GM18909 (cell line): ENCODE data around the gene KLB.

Experiments used
- ATAC-seq: cut with Tn5 transposase; IDR thresholded peaks from one replicate; pipeline ENCODE4 v1.9.1; 2021; ENCODE audit warnings: mild to moderate bottlenecking; ENCODE audit not compliant: unreplicated experiment, poor library complexity

KLB gene

DNA sequence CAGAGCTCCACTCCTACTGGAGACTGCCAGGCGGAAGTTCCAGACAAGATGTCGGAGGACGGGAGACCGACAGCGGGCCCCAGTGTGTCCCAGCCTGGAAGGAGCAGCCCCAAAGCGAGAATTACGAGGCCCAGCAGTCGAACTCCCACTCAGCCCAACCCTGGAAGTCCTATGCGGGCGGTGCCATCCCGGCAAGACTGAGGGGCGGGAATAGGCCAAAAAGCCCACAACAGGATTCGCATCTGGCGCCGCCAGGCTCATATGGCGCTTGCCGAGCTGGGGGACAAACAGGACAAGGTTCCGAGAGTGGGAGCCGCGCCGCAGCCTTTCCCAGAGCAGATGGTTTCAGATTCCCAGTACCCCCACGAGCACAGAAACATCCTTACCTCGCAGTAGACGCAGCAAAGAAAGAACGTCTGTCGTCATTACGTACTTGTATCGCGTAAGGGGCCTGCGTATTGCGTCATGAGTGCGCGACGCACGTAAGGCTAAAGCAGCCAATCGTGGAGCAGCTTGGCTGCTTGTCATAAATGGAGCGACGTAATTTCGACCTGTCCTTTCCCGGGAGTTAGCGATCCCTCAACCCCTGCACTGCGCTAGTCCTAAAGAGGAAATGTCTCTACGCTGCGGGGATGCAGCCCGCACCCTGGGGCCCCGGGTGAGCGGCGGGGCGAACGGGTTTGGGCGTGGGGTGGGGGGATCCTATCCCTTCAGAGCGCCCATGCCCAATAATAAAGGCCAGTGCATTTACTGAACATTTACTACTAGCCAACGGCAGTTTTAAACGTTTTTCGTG is 52.0 kb downstream of the KLB start, which contains the start of the genes LIAS and RPL9:
TSS of gene LIAS (plus strand) at position 552 of the 796 bp plus-strand sequence. CDS start at position 614, 62 bp downstream.
TSS of gene RPL9 (minus strand) at position 418 of the 796 bp plus-strand sequence. CDS start 483 bp downstream, outside the sequence.
- ATAC-seq = peak; percentile 89

DNA sequence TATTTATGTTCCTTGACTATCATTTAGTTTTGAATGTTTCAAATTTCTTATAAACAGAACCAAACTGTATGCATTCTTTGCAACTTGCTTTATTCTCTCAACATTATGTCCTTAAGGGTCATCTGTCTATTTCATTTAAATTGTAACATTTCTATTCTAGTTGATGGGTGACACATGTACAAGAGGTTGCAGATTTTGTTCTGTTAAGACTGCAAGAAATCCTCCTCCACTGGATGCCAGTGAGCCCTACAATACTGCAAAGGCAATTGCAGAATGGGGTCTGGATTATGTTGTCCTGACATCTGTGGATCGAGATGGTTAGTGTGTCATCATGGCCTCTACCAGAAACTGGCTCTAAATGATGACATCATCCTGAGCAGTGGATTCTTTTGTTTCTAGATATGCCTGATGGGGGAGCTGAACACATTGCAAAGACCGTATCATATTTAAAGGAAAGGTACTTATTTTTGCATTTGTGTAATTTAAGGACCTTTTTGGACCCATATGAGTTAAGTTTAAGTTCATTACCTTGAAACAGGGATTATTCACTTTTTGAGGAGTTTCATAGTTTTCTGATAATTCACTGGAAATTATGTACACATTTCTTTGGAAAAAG is 58.3 kb downstream of the KLB start:
- no peak for ATAC-seq

DNA sequence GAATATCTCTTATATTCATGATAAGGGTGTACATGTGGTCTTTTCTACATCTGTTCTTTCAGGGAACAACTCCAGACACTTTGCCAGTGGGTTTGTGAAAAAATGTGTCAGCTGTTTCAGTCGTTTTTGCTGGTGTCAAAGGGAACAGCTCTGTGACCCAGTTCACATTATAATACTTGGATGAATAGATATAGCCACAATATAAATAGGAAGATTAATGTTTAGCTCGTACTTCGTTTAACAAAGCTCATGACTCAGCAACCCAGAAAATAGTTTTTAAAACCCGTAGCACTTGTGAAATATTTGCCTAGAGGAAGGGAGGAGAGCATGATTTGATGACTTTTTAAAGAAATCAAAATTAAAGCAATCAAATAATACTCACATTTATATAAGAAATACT is 60.0 kb downstream of the KLB start:
- ATAC-seq = no peak

DNA sequence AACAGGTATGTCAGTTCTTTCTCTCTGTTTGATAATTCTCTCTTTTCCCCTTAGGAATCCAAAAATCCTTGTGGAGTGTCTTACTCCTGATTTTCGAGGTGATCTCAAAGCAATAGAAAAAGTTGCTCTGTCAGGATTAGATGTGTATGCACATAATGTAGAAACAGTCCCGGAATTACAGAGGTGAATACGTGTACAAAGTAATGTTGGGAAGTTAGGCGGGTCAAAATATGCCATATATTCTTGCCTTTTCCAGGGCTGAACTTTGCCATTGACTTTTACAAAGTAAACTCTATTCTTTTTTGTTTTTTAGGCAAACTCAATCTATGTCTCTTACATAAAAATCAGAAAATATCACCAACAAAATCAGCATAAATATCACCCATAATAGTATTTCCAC is 60.7 kb downstream of the KLB start:
- no peak for ATAC-seq

DNA sequence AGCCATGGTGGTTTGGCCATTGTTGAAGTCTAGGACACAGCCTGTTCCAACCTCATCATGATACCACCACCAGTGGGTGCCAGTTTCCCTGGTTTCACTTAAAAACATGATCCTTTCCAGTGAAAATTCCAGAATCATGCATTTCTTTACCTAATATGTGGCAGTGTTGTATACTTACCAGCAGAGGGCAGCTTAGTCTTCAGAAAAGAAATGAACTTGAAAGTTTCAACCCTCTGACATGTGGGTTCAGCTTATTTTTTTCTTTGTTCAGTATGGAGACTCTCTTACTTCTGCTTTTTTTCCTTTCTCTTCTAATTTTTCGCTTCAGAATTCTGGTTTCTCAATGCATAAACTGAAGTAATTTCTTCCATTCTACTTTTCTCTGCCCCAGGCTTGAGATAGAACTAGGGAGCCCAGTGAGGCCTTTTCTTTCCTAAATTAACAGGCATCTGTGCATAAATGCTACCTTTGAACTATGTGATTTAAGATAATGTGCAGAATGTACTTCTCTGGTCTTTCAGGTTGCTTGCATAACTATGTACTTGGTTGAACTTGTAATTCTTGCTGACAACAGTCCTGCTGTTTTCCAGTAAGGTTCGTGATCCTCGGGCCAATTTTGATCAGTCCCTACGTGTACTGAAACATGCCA is 62.8 kb downstream of the KLB start:
- peak; percentile 77 for ATAC-seq

DNA sequence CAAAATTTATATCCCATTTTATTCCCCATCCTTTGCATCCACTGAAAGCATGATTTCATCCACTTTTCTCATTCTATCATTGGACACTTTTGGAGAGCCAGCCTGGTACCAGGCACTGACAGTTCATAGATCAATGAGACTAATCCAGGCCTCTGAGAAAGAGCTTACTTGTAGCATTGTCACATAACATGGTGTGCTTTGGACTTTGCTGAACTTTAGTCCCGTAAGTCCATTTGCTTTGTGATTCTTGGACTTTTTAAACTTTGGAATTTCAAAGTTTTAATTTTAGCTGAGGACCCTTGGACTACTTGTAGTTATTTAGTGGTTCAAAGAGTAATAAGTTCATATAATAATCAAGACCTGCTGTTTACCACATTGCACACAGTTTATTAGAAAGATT is 63.7 kb downstream of the KLB start:
- ATAC-seq = no peak

DNA sequence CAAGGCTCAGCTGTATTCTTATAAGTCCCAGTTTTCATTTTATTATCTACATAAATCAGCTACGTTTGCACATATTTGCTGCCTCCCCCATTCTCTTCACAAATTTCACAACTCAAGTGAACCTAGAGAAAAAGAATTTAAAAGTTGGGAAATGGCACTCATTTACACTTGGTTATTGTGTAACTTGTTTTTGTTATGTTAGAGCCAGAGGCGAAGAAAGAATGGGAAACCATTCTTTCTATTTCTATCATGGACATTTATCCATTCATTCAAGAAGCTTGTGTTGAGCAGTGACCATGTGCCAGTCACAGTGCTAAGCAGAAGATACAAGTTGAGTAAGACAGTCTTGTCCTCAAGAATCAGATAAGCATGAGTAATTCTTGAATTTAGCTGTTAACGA is 65.7 kb downstream of the KLB start:
- ATAC-seq = no peak

DNA sequence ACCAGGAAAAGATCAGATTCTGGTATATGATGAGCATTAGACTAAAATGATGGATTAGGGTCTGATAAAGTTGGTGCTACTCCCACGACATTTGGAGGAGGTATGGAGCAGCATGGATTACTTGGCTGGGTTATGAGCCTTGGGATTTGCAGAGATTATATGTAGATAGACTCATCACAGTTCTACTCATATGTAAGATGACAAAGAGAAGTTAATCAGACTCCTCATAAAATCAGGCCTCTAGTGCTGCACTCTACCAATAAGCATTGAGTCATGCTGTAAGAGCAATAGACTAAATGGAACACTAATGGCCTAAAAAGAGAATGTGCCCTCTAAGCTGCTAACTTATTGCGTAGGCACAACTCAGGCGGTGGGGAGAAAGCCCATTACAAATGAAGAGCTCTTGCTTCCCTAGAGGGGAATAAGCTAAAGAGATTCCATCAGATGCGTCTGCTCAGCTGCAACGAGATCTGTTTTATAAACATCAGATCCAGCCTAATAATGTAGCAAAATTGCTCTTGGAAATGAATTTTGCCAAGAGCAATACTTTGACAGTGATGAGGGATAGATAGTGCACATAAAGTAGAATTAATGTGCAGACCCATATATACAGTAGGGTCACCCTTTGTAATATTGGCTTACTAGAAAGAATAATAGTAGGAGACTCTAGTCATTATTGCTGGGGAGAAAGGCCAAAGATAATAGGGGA is 69.6 kb downstream of the KLB start:
- ATAC-seq = no peak

DNA sequence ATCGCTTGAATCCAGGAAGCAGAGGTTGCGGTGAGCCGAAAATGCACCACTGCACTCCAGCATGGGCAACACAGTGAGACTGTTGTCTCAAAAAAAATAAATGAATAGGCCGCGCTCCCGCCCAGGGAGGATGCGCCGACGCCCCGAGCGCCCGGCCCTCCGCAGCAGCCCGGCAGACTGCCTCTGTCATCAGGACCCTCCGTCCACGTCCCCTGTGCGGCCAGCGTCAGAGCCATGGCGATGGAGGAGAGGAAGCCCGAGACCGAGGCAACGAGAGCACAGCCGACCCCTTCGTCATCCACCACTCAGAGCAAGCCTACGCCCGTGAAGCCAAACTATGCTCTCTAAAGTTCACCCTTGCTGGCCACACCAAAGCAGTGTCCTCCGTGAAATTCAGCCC is 73.5 kb downstream of the KLB start:
- ATAC-seq = no peak

DNA sequence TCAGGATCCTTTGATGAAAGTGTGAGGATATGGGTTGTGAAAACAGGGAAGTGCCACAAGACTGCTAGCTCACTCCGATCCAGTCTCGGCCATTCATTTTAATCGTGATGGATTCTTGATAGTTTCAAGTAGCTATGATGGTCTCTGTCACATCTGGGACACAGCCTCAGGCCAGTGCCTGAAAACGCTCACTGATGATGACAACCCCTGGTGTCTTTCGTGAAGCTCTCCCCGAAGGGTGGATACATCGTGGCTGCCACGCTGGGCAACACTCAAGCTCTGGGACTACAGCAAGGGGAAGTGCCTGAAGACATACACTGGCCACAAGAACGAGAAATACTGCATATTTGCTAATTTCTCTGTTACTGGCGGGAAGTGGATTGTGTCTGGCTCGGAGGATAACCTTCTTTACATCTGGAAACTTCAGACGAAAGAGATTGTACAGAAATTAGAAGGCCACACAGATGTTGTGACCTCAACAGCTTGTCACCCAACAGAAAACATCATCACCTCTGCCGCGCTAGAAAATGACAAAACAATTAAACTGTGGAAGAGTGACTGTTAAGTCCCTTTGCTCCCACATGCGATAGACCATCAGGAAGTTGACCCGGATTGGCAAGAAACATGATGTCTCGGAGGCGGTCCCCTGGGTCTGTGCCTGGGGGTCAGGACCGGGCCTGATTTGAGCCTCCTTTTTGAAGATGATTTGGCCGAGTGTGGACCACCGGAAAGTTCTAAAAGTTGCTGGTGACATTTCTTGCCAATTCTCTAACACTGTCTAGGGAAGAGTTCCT is 74.4 kb downstream of the KLB start:
- ATAC-seq = no peak

DNA sequence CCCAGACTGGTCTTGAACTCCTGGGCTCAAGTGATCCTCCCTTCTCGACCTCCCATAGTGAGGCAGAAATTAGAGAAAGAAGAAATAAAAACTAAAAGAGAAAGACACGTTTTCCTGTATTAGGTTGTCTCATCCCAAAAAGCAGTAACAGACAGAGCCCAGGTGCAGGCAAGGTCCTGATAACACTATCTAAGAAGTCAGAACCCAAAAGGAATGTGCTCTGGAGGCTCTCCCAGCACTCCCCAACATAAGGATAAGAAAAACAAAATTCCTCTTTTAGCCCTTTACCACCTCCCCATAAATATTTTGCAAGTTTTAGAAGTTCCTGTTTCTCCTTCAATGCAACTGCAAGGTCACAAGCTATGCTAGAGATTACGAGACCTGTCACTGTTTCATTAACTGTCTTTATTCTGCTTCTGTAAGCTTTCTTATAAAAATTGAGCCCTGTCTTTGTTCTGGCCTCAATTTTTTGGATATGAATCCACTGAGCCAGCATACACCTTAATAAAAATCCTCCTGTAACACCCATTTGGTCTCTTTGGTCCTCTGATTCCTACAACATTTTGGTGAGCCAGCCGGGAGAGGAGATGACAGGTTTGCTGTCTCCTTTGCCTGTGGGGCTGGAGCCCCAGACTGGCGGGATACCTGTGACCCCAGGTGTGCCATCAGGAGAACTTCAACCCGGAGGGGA is 78.0 kb downstream of the KLB start:
- no peak for ATAC-seq

DNA sequence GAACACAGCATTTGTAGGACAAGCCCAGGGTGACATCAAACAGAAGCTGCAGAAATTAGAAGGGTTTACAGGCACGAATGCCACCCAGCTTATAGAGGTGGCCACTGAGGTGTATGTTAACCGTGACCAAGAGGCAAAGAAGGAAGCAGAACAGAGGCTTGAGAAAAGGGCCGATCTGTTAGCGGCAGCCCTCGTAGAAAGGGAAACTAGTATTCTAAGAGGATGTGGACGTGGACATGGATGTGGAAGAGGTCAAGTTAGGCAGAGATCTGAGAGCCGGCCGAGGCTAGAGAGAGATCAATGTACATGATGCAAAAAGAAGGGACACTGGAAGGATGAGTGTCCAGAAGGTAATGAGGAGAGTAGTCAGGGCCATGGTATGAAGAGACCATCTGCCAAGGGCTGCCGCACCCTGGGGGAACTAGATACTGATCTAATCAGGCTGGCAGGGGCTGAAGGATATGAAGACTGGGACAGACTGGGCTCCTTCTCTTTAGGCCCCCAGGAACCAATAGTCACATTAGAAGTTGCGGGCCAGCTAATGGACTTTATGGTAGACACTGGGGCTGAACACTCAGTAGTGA is 79.6 kb downstream of the KLB start:
- no peak for ATAC-seq

DNA sequence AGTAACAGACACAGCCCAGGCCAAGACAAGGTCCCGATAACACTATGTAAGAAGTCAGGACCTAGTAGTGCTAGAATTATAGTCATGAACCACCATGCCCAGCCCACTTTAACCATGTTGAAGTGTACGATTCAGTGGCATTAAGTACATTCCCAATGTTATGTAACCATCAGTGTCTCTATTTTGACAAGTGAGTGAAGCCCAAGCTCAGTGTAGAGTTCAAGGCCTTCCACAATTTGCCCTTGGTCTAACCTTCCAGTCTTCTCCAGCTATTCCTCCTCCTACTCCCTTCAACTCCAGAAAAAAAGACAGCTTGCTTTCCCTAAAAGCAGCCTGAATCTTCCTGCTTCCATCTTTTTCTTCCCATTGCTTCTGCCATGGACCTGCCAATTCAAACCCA is 83.6 kb downstream of the KLB start:
- no peak for ATAC-seq

DNA sequence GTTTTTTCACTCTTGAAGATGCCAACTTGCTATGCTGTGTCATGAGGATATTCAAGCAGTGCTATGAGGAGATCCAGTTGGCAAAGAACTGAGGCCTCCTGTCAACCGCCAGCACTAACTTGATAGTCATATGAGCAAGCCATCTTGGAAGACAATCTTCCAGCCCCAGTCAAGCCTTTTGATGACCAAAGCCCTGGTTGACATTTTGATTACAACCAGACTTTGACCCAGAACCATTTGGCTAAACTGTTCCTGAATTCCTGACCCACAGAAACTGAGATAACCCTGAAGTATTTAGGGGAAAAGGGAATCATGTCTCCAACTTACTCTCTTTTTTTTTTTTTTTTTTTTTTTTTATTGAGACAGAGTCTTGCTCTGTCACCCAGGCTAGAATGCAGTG is 87.6 kb downstream of the KLB start:
- ATAC-seq = no peak

DNA sequence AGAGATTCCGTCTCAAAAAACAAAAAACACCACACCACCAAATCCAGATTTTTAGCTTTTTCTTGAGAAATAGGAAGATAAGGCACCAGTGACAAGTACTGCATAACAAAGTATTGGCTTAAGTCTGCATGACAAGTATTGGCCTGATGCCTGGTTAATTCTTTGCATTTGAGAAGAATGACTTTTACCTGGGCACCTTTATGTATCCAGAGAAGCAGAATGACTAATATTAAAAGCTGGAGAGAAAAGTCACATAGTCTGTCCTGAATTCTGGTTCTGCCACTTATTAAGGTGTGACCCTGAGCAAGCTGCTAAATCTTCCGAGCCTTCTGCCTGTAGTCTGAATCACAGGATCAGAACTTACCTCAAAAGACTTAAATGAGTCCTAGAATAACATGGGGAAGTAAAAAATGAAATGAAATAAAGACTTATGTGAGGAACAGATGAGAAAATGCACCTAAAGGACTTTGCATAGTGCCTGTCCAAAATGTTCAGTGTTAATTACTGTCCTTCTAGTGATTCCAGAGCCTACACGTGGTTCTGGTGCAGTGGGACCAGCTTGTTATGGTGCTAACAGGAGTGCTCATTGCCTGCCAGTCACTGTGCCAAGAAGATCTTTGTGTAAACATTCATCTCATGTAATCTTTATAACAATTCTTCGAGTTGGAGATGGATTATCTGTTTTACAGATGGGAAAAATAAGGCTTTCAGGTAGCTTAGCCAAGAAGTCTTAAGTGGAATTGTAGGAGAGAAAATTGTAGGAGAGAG is 88.9 kb downstream of the KLB start:
- ATAC-seq = no peak

DNA sequence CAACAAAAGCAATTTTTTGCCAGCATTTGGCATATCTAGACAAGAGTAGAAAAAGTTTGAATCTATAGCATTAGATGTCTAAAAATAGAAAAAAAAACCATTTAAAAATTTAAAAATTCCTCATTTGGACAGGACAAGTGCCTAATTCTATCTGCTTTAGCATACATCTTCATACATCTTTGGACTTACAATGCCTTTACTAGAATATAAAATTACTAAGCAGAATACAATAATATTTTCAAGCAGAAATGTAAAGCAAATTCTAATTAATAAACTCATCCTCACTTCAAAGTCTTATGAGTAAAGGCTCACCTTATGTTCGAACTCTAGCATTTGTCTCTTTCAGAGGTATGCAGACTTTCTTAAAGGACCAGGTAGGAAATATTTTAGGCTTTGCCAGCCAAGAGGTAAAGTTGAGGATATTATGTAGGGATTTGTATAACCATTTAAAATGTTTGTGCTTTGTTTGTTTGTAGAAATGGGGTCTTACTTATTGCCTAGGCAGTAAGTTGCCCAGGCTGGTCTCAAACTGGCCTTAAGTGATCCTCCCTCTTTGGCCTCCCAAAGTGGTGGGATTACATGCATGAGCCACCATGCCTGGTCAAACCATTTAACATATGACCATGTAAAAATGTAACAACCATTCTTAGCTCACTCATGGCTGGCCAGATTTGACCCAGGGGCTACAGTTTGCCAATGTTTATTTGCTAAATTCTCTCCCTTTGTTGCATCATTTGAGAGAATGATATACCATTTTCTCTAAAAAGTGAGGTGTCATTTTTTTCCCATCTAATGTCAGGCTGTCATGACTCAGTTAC is 91.4 kb downstream of the KLB start:
- ATAC-seq = no peak

DNA sequence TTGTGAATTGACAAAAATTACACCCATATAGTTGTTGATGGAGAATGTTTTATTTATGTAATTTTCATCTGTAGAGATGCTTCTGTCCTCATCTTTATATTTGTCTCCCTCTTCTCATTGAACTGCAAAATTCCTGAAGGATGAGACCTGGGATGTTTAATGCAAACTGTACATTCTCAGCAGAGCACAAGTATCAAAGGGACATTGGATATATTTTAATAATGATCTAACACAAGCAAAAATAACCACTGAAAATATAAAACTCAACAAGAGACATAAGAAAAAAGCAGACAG is 91.9 kb downstream of the KLB start:
- no peak for ATAC-seq
